HUES6 (cell line): Measurements from ENCODE around the gene MYH9.

Experiments
- H3K27ac ChIP-seq: 2 replicates; pipeline ENCODE4 v1.7.0; 2013; ENCODE audit warnings: low read depth, mild to moderate bottlenecking, low read length, inconsistent platforms
- H3K27me3 ChIP-seq: 2 replicates; pipeline ENCODE4 v1.6.1; 2013; ENCODE audit warnings: low read length; ENCODE audit not compliant: control insufficient read depth, insufficient read depth
- H3K36me3 ChIP-seq: 2 replicates; pipeline ENCODE4 v1.6.1; 2013; ENCODE audit warnings: low read length; ENCODE audit not compliant: control insufficient read depth, insufficient read depth
- H3K4me1 ChIP-seq: 2 replicates; pipeline ENCODE4 v1.6.1; 2013; ENCODE audit warnings: low read length; ENCODE audit not compliant: control insufficient read depth, insufficient read depth
- H3K4me3 ChIP-seq: 2 replicates; pipeline ENCODE4 v1.5.1; 2013; ENCODE audit warnings: low read depth, low read length
- H3K9ac ChIP-seq: one replicate; pipeline ENCODE4 v1.6.1; 2013; ENCODE audit warnings: mild to moderate bottlenecking, low read length
- H3K9me3 ChIP-seq: 2 replicates; pipeline ENCODE4 v1.6.1; 2013; ENCODE audit warnings: low read depth, low read length; ENCODE audit not compliant: control insufficient read depth, insufficient read depth

Gene MYH9

DNA sequence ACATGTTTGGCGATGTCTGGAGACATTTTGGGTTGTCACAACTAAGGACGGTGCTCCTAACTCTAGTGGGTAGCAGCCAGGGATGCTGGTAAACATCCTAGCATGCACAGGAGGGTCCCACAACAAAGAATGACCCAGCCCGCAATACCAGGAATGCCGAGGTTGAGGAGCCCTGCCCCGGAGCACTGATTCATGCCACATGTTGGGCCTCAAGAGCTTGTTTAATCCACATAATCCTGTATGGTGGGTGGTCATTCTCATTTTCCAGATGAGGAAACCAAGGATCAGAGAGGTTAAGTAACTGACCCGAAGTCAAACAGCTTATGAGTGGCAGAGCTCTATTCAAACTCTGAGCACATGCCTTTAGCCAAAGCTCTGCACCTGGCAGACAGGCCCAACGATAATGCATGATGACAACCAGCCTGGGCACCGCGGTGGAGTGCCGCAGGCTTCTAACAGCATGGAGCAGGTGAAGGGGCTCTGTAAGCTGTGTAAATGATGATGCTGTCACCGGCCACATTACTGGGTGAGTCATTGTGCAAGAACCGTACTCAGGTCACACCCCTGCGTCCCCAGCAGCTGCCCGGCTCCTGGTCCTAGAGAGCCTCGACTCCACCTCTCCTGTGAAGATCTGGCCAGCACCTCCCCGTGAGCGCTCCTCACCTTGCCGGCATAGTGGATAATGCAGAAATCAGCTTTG is 76.2 kb downstream of the MYH9 start:
- Histone ChIP-seq H3K9ac (no peak overlapping the region), H3K36me3 (peaks cover 92% of the 10 kb centered on the region), H3K4me1 (no peaks in the 10 kb centered on the region), H3K27me3 (no peaks in the 10 kb centered on the region), H3K9me3 (no peaks in the 10 kb centered on the region), H3K27ac (no peak overlapping the region), H3K4me3 (no peak overlapping the region)

DNA sequence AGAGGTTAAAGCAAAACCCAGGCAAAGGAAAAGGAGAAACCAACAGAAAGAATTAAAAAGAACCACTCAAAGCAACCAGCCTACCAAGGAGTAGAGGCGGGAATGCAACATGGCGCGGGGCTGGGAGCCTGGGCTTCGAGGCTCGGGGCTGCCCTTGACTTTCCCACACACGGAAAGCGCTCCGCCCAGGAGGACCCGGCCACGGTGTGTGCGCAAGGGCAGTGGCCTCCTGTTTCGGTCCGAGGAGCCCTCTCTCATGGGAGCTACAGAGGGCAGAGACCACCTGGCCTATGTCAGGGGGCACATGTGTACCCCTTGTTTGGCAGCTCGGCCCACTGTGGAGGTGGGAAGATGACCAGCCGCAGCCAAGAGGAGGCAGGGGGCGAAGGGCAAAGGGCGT is 78.9 kb downstream of the MYH9 start:
- peaks cover 95% of the 10 kb centered on the region for H3K36me3 ChIP-seq
- H3K27ac ChIP-seq, result no peak overlapping the region
- no peak overlapping the region for H3K9ac ChIP-seq
- no peaks in the 10 kb centered on the region for H3K27me3 ChIP-seq
- no peaks in the 10 kb centered on the region for H3K4me1 ChIP-seq
- no peak overlapping the region for H3K4me3 ChIP-seq
- H3K9me3 ChIP-seq, result no peaks in the 10 kb centered on the region

DNA sequence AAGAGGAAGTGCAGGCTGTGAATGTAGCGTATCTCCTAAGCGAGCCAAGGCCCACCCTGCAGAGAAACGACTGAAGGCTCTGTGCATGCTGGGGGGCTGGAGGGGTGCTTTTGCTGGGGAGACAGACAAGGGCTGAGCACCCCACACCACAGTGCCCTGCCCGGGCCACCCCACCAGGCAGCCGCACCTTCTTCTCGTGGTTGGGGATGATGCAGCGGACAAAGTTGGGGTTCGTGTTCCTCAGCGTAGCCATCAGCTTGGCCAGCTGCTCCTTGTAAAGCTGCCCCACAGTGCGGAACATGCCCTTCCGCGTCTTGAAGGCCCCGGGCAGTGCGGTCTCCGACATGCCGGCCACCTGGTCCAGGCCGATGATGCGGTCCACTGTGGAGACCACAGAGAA is 81.5 kb downstream of the MYH9 start:
- H3K4me3 ChIP-seq, result no peak overlapping the region
- H3K9ac ChIP-seq, result no peak overlapping the region
- H3K27me3 ChIP-seq, result no peaks in the 10 kb centered on the region
- peaks cover 97% of the 10 kb centered on the region for H3K36me3 ChIP-seq
- H3K9me3 ChIP-seq, result no peaks in the 10 kb centered on the region
- H3K27ac ChIP-seq, result no peak overlapping the region
- no peaks in the 10 kb centered on the region for H3K4me1 ChIP-seq

DNA sequence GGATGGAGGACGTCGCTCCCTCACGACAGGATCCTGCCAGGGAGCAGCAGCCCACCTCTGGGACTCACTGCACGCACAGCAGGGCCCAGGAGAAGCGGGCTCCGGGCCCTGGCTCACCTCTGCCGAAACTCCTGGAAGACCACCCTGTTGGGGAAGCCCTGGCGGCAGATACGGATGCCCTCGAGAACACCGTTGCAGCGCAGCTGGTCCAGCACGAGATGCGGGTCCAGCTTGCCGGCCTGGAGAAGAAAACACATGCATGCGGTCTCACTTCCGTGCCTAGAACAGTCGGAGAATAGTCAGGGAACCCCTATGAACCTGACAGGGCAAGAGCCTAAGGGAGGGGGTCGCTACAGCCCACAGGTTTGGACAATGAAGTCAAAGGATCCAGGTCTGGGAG is 82.0 kb downstream of the MYH9 start:
- Histone ChIP-seq H3K4me1 (no peaks in the 10 kb centered on the region), H3K9ac (no peak overlapping the region), H3K9me3 (no peaks in the 10 kb centered on the region), H3K36me3 (peaks cover 97% of the 10 kb centered on the region), H3K27ac (no peak overlapping the region), H3K27me3 (no peaks in the 10 kb centered on the region), H3K4me3 (no peak overlapping the region)

DNA sequence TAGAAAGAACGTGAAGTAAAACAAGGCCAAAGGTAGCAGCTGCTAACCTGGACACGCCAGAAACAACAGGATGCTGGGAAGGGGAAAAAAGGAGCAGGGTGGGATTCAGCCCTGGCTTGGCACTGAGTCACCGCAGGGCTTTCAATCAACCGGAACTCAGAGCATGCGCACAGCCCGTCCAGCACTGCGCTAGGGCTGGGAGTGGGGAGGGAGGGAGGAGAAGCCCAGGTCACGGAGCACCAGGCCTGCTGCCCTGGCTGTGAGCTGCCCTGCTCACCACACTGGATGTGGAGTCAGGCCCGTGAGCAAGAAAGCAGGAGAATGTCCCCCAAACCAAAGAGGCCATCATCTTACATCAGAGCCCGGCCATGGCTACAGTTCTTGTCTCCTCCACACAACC is 83.3 kb downstream of the MYH9 start:
- Histone ChIP-seq H3K9me3 (no peaks in the 10 kb centered on the region), H3K9ac (no peak overlapping the region), H3K4me3 (no peak overlapping the region), H3K4me1 (no peaks in the 10 kb centered on the region), H3K27me3 (no peaks in the 10 kb centered on the region), H3K27ac (no peak overlapping the region), H3K36me3 (peaks cover 98% of the 10 kb centered on the region)

DNA sequence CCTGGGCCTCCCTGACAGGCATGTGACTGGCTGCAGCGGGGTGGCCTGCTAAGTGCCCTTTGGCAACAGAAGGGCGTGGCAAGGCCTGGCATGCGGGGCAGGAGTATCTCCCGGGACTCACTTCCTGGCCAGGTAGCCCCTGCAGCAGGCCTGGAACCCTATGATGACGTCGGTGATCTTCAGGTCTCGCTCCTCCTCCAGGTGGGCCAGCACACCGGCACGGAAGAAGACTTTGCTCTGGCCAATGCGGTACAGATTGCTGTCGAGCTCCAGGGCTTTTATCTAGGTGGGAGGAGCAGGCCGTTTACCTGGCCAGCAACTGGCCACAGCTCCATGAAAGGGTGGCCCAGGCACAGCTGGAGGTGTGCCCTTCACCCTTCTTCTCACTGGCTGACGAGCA is 83.9 kb downstream of the MYH9 start:
- no peaks in the 10 kb centered on the region for H3K27me3 ChIP-seq
- no peak overlapping the region for H3K4me3 ChIP-seq
- no peak overlapping the region for H3K9ac ChIP-seq
- peaks cover 98% of the 10 kb centered on the region for H3K36me3 ChIP-seq
- no peaks in the 10 kb centered on the region for H3K4me1 ChIP-seq
- H3K27ac ChIP-seq, result no peak overlapping the region
- no peaks in the 10 kb centered on the region for H3K9me3 ChIP-seq

DNA sequence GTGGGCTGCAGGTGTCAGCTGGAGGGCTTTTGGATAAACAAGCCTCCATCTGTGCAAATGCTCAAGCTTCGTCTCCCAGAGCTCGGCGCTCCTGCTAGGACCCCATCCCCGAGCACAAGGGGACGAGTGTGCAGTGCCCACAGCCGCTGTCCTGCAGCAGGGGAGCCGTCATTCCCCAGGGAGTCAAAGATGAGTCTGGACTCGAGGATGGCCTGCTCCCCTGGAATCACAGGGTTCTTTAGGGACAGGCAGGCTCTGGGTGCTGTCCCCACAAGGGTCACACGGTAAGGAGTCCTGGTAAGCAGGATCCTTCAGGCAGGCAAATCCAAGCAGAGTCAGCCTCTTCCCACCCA is 84.7 kb downstream of the MYH9 start:
- no peak overlapping the region for H3K9ac ChIP-seq
- H3K4me3 ChIP-seq, result no peak overlapping the region
- peaks cover 99% of the 10 kb centered on the region for H3K36me3 ChIP-seq
- H3K9me3 ChIP-seq, result no peaks in the 10 kb centered on the region
- H3K4me1 ChIP-seq, result no peaks in the 10 kb centered on the region
- no peaks in the 10 kb centered on the region for H3K27me3 ChIP-seq
- no peak overlapping the region for H3K27ac ChIP-seq

DNA sequence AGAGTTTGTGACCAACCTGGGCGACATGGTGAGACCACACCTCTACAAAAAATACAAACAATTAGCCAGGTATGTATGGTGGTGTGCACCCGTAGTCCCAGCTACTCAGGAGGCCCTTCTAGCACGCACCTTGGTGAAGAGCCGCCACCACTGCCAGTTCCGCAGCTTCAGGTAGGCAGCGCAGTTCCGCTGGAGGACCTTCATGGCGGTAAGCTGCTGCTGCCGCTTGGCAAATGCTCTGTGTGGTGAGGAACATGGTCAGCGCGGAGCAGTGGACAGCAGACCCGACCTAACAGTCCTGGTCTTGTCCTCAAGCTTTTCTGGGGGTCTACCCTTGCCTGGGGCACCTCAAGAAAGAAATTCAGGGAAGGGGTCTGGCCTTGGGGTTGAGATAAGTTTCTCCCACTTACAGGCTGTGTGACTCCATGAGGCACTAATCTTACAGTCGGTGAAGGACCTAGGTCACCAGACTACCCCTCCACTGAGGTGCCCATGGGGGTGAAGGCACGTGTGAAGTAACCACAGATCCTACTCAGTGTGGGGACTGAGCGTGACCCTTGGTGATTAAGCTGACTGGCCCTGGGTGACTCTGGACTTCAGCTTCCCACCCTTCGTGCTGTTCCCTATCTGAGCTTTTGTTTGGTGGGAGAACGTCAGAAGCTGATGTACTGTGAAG is 85.2 kb downstream of the MYH9 start:
- Histone ChIP-seq H3K36me3 (peaks cover 99% of the 10 kb centered on the region), H3K9me3 (no peaks in the 10 kb centered on the region), H3K4me3 (no peak overlapping the region), H3K4me1 (no peaks in the 10 kb centered on the region), H3K9ac (no peak overlapping the region), H3K27ac (no peak overlapping the region), H3K27me3 (no peaks in the 10 kb centered on the region)

DNA sequence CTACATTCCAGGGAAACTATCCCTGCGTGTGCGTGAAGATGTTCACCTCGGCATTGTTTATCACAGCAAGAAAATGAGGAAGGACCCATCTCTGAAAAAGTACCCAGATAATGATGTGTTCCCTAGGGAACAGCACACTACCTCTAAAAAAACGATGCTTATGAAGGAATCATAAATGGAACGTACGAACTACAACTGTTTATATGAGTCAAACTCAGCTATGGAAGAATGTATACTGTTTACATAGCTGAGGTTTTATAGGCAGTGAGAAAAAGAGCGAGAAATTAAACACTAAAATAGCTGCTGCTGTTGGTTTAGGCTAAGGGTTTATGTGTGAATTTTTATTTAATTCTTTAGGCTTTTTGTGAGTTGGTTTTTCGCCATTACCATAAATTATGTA is 85.9 kb downstream of the MYH9 start:
- H3K9me3 ChIP-seq, result no peaks in the 10 kb centered on the region
- H3K4me1 ChIP-seq, result no peaks in the 10 kb centered on the region
- H3K27ac ChIP-seq, result no peak overlapping the region
- peaks cover 100% of the 10 kb centered on the region for H3K36me3 ChIP-seq
- no peak overlapping the region for H3K9ac ChIP-seq
- no peaks in the 10 kb centered on the region for H3K27me3 ChIP-seq
- no peak overlapping the region for H3K4me3 ChIP-seq

DNA sequence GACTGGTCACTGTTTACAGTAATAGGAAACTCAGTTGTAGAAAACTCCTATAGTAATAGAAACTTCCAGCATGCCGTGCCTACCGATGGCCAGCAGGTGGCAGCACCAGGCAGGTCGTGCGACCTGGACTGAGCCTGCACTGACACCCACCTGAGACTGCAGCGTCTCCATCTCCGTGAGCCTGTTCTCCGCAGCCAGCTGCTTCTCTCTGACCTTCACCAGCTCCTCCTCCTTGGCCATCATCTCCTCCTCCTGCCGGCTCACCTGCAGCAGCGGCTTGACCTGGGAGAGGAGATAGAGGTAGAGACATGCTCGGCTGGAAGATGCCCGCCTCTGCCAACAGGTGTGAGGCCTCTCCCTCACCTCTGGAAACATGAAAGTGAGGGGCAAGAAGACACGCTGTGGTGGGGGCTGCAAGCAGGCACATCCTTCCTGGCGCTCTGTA is 86.4 kb downstream of the MYH9 start:
- H3K4me1 ChIP-seq, result no peaks in the 10 kb centered on the region
- H3K9ac ChIP-seq, result no peak overlapping the region
- no peak overlapping the region for H3K4me3 ChIP-seq
- no peaks in the 10 kb centered on the region for H3K9me3 ChIP-seq
- no peaks in the 10 kb centered on the region for H3K27me3 ChIP-seq
- H3K27ac ChIP-seq, result no peak overlapping the region
- peaks cover 100% of the 10 kb centered on the region for H3K36me3 ChIP-seq

DNA sequence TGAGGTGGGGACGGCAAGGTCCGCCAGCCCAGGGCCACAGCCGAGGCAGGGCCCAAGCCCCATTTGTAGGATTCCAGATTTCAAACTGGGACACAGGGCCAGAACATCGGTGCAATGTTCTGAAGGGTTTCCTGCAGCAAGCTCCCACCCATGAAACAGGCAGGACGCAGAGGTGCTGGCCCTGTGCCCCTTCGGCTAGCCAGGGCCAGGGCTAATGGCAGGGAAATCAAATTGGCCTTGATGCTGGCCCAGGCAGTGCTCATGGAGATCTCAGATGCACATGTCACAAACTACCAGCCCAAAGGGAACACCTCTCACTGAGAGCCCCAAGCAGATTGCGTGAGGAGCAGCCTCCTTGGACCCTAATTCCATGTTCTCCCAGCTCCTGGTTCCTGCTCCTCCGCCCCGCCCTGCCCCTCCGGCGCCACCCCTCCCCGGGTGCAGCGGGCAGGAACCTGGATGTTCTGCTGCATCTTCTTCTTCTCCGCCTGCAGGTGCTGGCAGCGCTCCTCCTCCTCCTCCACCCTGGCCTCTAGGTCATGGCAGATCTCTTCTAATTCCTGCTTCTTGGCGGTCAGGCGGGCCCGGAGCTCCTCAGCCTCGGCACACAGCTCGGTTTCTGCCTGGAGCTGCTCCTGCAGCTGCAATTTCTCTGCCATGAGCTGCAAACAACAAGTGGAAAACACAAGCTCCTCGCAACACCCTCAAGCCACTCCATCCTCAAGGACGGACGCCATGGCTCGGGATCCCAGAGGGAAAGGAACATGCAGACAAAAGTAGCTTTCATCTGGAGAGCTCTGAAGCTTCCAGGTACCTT is 87.2 kb downstream of the MYH9 start:
- no peak overlapping the region for H3K27ac ChIP-seq
- peaks cover 100% of the 10 kb centered on the region for H3K36me3 ChIP-seq
- H3K9ac ChIP-seq, result no peak overlapping the region
- H3K9me3 ChIP-seq, result no peaks in the 10 kb centered on the region
- H3K4me3 ChIP-seq, result no peak overlapping the region
- H3K4me1 ChIP-seq, result no peaks in the 10 kb centered on the region
- H3K27me3 ChIP-seq, result no peaks in the 10 kb centered on the region
